Stimulated activated CD4-positive, alpha-beta T cell treated with anti-CD3 and anti-CD28 coated beads, Interleukin-4, amount 100 ng/mL, for 24 hours (primary cell): ENCODE results near the gene MBNL1.

Experiments
- DNase-seq: peaks from one replicate; pipeline ENCODE4 v3.0.0-alpha.2; 2020

Gene MBNL1

DNA sequence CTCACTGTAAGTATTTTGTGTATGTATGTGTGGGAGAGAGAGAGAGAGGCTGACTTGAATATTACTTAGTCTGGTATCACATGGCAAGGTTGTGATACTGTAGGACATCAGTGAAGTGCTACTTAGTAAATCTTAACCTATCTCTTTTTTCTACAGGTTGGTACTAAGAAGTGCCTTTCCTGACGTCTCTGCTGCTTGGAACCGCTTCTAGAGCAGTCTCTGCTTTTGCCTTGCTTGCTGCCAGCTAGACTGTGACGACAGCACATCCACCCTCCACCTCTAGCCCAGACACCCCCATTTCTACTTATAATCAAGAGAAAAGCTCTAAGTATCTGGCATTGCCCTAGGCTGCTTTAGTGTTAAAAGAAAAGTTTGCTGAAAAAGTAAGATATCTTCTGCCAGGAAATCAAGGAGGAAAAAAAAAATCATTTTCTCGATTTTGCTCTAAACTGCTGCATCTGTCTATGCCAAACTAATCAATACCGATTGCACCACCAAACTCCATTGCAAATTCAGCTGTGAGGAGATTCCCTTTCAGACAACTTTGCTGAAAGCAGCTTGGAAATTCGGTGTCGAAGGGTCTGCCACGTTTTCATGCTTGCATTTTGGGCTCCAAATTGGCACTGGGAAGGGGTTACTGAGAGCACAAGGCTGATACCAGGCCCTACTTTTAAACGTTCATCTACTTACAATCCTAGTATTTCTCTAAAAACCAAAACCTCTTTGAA lies 30.7 kb downstream of the MBNL1 start:
- no peak for DNase-seq

DNA sequence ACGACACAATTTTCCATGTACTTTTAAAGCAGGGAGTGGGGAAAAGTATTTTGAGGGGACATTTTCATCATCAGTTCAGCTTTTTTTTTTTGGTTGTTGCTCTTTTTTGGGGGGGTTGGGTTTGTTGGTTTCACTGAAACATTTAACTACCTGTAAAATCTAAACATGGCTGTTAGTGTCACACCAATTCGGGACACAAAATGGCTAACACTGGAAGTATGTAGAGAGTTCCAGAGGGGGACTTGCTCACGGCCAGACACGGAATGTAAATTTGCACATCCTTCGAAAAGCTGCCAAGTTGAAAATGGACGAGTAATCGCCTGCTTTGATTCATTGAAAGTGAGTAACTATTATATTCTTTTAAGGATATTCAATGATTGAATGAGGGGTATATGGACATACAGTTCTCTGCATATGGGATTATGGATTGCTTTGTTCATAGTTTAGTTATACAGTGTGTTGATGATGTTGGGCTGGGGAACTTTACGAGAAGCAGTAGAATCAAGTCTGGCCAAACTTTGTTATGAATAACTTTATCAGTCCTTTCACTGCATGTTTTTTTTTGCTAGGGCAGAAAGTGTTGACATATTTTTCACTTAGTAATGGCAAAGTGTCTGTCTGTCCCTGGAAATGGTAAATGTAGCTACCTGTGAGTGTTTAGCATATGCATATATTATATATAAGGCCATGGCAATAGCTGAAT lies 31.5 kb downstream of the MBNL1 start:
- no peak for DNase-seq

DNA sequence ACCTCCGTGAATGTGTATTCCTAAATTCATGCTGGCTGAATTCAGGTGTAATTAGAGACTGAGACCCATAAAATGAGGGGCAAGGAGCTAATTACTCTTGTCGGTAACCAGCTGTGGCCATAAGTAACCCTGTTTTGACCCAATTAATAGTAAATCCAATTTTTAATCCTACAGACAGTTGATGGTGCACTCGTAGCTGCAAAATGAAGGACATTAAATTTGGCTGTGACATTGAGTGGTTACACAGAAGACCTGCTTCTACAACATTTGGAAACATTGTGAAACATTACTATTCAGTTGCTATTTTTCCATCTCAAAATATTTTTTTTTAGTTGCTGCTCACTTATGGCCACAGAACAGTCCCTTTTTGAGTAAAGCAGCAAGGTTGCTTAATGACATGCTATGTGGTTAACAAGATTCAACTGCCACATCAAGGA lies 33.0 kb downstream of the MBNL1 start:
- no peak for DNase-seq

DNA sequence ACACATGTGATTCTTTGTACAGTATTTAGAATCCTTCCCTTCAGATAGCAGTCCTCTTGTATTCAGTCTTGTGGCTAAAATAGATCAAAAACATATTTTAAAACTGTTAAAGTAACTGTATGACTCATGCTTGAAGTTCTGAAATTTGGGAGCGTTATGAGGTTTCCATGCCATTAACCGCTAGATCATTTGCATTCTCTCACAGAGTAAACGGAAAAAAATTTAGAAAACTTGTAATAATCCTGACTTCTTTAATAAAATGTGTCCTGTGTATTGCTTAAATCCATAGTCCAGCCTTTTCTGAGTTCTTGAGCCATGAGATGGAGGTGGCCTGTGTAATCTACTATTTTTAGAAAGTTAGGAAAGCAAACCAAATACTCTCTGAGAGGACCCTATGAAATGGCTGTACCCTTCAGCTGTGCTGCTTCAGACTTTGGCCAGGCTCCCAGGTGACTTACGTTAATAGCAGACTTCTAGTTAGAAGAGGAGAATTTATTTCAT lies 33.8 kb downstream of the MBNL1 start:
- no peak for DNase-seq

DNA sequence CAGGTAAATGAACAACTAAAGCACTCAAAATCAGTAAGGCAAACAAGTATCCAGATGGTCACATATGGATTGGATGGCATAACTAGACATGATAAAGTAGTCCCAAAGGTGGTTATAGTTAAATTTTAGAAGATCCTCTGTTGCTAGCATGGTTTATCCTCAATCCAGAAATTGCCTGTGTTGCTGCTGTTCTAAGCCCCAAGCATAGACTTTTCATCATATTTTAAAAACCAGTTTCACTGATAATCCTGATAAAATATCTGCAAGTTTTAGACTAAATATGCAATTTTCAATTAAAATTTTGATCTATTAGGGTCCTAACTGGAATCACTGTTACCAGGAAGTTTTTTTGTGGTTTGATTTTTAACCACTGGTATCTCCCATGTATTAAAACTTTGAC lies 35.4 kb downstream of the MBNL1 start:
- DNase-seq, result no peak

DNA sequence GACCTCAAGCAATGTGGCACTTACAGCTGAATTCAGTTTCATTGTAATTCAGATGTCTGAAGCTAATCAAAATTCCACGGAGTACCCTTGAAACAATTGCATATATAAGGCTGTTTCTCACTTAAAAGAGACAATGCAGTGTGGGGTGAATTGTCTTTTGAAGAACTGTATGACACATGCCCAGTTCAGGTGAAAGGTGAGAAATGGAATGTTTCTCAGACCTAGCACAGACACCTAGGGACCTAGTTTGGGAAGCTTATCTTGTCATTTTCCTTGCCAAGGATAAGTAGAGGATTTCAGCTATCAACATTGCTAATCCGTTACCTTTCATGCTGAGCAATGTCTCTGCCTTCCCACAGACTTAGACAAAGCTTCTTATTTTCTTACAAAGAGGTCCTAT lies 36.3 kb downstream of the MBNL1 start:
- DNase-seq, result no peak

DNA sequence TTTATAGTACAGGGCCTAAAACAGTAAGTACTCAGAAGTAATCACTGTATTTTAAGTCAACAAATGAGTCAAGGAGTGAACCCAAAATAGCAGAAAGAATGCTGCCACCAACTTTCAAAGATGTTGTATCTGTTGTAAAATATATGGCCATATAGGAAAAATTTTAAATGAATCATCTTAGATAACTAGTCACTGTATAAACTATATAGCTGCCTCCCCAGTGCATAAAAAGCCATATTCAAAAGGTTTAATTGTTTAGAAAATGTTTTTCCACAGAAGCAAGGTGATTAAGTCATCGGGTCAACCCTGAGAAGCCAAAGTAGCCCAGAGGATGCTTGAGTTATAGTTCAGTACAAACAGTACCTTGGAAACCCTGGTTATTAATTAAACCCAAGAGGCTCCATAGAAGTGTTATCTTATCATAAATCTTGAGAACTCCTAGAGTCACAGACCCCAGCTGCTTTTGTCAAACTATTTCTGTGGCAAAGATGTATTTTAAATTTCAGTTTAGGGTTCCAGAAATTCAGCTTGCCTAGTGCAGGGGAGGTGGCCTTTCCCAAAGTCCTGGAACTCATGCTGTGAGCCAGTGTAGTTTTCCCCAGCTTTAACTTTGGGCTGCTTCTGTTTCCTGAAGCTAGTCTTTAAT lies 39.2 kb downstream of the MBNL1 start:
- no peak for DNase-seq

DNA sequence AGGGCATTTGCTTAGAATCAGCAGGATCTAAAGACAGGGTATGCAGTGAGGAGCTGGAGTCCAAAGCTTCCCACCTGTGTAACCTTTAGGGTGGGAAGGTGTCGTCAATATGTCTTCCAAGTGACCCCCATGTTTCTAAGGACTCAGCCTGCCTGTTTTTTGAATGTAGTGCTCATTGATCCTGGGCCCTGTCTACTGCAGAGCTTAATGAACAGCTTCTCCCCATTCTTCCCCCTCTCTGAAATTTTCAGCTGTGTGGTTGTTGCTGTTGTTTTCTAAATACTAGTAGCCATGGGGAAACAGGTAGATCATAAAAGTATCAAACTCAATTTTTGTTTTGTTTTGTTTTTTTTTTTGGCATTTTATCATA lies 39.7 kb downstream of the MBNL1 start:
- DNase-seq, result no peak

DNA sequence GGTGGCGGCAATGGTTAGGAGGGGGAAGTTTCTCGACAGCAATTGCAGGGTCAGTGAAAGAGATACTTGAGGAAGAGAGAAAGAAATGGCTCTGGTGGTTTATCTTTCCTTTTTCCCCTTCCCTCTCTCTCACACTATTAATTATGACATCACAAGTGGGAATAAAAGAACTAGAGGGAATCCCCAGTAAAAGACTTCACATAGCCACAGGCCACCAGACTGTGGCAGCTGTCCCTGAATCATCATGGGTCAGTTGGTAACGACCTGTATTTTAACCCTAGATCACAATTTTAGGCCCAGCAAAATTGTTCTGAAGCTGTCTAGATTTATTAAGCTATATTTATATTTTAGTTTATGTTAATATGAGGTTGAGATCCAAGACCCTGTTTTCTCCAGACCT lies 40.3 kb downstream of the MBNL1 start:
- DNase-seq, result no peak

DNA sequence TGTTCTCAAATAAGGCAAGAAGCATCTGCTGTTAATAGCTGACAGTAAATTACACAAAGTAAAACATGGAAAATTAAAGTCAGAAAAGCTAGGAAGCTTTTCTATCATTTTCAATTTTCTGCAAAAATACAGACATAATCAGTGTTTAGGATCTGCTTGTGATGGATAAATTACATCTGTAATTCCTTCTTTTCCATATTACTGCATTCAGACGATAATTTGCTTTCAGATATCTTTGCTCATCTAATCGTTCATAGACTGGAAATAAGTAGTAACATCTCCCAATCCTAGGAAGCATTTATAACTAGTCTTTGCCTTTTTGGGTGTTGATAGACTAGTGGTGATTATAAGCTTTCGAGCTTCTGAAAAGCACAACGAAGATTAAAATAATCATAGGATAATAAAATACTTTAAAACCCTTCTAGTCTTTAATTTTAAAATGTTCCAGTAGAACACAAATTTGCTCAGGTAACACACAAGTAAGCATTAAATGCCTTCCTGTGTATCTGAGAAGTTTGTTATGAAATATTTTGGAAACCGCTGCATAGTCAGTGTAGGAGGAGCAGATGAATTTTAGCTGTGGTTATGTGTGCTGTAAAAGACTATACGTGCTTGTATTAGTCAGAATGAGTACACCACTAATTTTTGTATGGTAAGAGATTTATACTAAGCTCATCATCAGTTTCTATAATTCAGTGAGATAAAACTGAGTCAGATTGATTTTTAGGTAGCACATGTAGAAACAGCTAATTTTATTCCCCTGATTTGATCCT lies 41.0 kb downstream of the MBNL1 start:
- no peak for DNase-seq

DNA sequence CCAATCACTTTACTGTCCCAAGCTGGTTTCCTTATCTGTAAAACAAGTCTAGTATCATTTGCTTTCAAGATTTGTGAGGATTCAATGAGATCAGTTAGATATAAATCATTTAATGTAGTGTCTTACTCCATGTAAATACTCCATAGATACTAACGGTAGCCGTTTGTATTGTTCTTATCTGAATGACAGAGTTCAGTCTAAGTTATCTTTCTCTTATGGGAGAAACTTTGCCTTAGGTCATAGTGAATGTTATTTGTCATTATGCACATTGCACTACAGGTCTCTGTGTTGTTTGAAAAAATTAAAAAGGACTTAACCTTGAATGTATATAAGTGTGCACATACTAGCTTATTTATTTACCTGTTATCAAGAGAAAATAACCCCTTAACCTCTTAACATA lies 44.7 kb downstream of the MBNL1 start:
- no peak for DNase-seq

DNA sequence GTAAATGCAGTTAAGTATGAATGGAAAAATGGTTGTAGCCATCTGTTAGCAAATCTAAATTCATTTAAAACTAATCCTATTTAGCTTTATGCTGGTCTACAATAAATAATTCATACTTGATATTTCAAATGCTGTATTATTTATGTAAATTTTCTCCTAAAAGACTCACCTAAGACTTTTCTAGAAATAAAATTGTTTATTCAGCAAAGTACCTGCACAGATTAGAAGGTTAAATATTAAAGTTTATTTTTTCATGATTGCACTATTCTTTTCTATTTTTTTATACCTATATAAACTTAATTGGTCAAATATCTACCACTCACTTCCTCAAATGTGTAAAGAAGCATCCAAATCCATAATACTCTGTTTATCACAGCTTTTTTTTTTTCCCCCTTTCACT lies 45.2 kb downstream of the MBNL1 start:
- no peak for DNase-seq

DNA sequence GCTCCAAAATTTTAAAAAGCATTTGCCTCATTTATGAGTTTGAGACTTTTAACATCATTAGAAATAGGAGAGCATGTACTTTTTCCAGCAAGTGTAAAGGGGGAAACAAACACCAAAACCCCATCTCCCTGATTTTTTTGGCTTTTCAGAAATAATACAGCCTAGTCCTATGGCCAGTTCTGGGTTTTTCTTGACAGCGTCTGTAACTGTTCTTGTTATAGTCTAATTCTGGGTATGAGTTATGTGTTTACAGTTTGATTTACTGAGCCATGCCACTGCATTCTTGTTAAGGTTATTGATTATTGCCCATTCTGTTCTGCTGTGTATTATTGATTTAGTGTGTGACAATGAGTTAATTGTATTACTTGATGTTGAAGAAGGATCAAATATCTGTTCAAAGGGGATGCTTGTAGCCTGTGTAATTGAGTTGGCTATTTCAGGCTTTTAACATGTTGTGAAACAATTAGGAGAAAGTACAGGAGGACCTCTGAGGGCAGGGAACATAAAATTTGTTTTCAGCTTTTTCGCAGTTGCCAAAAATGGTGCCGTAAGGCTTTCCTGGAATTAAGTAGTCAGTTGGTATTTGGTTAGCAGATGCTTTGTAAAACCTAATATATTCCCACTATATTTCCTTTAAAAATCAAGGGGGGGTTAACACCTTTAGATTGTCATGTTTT lies 46.1 kb downstream of the MBNL1 start:
- no peak for DNase-seq

DNA sequence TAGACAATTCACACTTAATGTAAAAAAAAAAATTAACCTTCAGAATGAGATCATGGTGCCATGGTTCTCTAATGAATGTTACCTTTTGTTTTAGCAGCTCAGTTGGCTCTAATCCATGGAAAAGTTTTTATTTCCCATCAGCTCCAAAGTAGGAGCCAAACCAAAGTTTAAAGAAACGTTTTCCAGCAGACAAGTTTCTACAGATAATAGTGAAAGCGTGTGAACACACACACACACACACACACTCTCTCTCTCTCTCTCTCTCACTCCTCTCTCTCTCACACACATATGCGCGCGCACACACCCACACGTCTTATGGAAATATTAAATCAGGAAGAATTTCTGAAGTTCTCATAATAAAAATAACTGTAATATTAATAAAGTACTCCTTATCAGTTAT lies 46.9 kb downstream of the MBNL1 start:
- no peak for DNase-seq

DNA sequence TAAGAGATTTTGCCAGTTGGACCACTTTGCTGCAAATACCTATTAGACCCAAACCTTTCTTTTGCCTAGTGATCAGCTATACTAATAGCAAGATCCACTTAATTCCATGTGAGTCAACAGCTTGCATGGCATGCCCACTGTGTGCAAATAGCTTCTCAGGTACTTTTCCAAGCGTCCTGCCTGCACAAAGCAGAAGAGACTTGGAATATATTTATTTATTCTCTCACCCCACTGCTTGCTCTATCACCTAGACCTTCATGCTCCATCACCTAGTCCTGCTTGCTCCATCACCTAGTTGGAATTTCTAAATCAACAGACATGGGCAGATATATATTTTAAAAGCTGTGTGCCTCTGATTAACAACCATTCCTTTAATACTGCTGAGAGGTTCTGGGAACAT lies 47.6 kb downstream of the MBNL1 start:
- no peak for DNase-seq

DNA sequence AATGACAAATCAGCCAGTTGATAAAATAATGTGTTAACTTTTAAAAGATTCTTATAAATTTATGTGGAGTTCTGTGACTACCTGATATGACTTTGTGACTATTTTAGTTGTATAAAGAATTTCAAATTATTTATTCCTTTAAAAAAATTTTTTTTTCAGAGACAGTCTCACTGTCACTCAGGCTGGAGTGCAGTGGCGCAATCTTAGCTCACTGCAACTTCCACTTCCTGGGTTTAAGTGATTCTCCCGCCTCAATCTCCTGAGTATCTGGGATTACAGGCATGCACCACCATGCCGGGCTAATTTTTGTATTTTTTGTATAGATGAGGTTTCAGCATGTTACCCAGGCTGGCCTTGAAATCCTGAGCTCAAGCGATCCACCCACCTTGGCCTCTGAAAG lies 48.5 kb downstream of the MBNL1 start:
- DNase-seq, result no peak

DNA sequence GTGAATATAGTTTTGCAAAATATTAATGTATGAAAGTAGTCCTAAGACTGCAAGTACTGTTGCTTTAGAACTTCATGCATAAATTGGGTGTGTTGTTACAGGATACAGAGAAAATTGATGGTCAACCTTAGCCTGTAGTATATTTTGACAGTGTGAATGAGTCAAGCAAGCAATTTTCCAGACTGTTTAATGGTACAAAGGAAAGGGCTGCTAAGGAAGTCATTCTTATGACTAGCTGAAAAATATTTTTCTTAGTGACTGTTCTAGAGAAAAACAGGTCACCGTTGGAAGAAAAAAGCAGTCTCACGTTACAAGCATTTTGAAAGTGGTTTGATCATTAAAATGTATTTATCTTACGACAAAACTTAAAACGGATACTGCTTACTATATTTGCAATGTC lies 49.2 kb downstream of the MBNL1 start:
- DNase-seq, result no peak

DNA sequence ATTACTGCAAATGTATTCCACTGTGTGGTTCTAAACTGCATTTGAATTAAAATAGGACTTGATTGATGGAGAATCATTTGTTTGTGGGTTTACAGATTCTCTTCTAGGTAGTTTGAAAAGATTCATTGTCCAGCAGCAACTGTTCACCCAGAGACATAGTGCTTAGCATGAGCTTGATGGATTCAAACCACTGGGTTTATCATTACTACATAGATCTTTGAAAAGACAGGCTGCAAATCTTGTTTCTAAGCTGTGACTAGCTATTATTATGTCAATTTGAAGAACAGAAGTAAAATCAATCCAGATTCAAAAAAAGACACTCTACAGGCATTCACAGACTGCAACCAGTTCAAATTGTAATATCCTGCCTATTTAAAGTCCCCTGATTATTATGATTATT lies 49.8 kb downstream of the MBNL1 start:
- no peak for DNase-seq

DNA sequence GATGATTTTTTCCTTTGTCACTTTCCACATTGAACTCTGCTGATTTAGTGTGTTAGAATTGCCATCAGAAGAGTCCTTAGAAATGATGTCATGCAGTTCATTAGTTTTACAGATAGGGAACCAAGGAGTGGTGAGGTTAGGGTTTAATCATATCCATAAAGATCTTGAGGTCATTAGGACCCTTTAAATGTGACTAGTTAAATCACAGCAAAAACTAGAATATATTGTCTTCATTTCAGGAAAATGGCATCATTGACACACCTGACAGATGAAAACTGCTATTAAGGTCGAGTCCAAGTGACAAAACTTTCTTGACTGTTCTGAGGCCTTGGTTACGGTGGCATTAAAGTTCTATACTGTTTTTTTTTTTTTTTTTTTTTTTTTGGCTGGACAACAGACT lies 50.5 kb downstream of the MBNL1 start:
- no peak for DNase-seq

DNA sequence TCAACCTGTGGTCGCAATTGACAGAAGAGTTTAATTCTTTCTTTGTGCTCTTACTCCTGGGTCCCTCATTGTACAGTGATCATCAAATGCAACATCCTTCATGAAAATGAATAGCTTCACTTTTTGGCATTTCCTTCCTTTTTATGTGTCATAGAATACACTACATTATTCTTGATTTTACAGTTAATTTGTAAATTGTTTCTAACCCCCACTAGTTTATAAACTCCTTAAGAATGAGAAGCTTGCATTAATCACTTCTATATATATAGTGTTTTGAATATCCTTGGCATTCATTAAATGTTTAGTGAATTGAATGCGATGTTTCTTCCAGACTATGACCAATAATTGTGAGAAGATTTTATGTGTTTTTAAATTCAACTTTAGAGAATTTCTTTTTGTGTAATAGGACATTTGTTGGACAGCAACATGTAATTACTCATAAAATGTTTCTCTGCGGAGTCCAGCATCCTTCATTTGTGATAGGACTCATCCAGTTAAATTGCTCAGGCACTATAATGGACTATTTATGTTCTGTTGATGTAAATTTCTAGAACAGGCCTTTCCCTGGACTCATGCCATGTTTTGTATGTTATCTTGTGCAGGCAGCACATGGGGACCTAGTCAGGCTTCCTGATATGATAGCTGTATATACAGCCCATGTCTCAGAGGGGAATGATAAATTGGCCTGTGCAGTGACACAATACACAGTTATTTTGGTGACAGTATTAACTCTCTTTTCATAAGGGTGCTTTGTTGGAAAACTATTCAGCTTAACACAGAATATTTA lies 51.3 kb downstream of the MBNL1 start:
- no peak for DNase-seq

DNA sequence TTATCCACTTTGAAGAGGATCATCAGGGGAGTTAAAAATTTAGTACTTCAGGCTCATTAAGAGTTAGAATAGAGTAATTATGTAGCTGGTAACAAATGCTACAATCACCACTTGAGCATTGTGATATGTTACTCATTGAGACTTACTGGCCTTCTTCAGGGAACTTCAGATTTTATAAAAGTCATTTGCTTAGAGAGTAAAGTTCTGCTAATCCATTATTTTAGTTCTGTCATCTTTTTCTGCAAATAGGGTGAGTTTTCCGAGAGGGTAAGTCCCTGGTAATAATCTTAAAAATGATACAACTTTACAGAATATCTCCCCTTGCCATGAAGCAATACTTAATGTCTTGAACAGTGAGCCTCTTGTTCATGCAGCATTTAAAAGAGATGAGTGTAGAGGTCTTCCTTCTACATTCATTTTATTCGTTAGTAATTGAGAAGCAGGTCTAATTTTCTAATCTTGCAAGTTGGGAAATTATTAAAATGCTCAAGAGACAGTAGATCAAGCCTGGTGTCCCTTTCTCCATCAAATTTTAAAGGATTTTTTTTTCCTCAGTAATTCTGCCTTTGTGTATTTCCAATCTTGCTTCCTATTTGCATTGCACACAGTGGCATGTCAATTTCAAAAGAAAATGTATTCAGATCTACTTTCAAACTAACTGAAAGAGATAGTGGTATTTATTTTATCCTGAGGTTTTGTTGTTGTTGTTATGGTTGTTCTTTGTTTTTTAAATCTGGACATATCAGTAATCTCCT lies 52.6 kb downstream of the MBNL1 start:
- DNase-seq, result no peak
